H9 (cell line): Measurements from ENCODE around the gene FCHSD2. TPM values are rescaled to one million over a fixed set of nuclear protein-coding genes. Genes with fewer than 3 reads are reported as not detected.

Experiments used
- DNase-seq: peaks from one replicate; pipeline ENCODE4 v3.0.0-alpha.2; 2017
- H2AFZ ChIP-seq: one replicate; pipeline ENCODE4 v1.6.1; 2013; ENCODE audit warnings: mild to moderate bottlenecking, low read length, control low read depth, moderate library complexity
- H2AK5ac ChIP-seq: 2 replicates; pipeline ENCODE4 v1.6.1; 2013; ENCODE audit warnings: low read length, control low read depth, mixed read lengths; ENCODE audit not compliant: insufficient read length
- H2BK120ac ChIP-seq: one replicate; pipeline ENCODE4 v1.6.1; 2013; ENCODE audit warnings: low read depth, mild to moderate bottlenecking, low read length, control low read depth, inconsistent platforms; ENCODE audit not compliant: poor library complexity, severe bottlenecking
- H2BK12ac ChIP-seq: 2 replicates; pipeline ENCODE4 v1.6.1; 2013; ENCODE audit warnings: low read length, control low read depth, mixed read lengths, low read depth; ENCODE audit not compliant: insufficient read length
- H2BK15ac ChIP-seq: 2 replicates; pipeline ENCODE4 v1.6.1; 2013; ENCODE audit warnings: low read depth, low read length, control low read depth
- H2BK20ac ChIP-seq: one replicate; pipeline ENCODE4 v1.6.1; 2013; ENCODE audit warnings: low read depth, mild to moderate bottlenecking, low read length, control low read depth, inconsistent platforms; ENCODE audit not compliant: poor library complexity, severe bottlenecking
- H2BK5ac ChIP-seq: 2 replicates; pipeline ENCODE4 v1.6.1; 2013; ENCODE audit warnings: low read length, control low read depth, mixed read lengths; ENCODE audit not compliant: insufficient read length
- H3K14ac ChIP-seq: 2 replicates; pipeline ENCODE4 v1.6.1; 2013; ENCODE audit warnings: low read length, control low read depth; ENCODE audit not compliant: insufficient read depth
- H3K18ac ChIP-seq: 2 replicates; pipeline ENCODE4 v1.6.1; 2013; ENCODE audit warnings: low read depth, mild to moderate bottlenecking, mixed read lengths, low read length, control low read depth; ENCODE audit not compliant: insufficient read length
- H3K23ac ChIP-seq: 2 replicates; pipeline ENCODE4 v1.6.1; 2013; ENCODE audit warnings: low read length, control low read depth, mixed read lengths, low read depth; ENCODE audit not compliant: insufficient read length
- H3K23me2 ChIP-seq: 2 replicates; pipeline ENCODE4 v1.6.1; 2013; ENCODE audit warnings: low read depth, mild to moderate bottlenecking, mixed read lengths, low read length, control low read depth; ENCODE audit not compliant: insufficient read length, poor library complexity, severe bottlenecking
- H3K27ac ChIP-seq: 2 replicates; pipeline ENCODE4 v1.5.1; 2013; ENCODE audit warnings: low read length, control low read depth, mixed read lengths, low read depth; ENCODE audit not compliant: insufficient read length
- H3K27me3 ChIP-seq: 2 replicates; pipeline ENCODE4 v1.6.1; 2013; ENCODE audit warnings: low read length, control low read depth, inconsistent platforms; ENCODE audit not compliant: insufficient read depth
- H3K4ac ChIP-seq: 2 replicates; pipeline ENCODE4 v1.6.1; 2013; ENCODE audit warnings: low read depth, mild to moderate bottlenecking, control low read depth, inconsistent platforms, low read length, moderate library complexity
- H3K4me1 ChIP-seq: 2 replicates; pipeline ENCODE4 v1.6.1; 2013; ENCODE audit warnings: low read length, control low read depth, inconsistent platforms; ENCODE audit not compliant: insufficient read depth
- H3K4me2 ChIP-seq: 2 replicates; pipeline ENCODE4 v1.6.1; 2013; ENCODE audit warnings: low read length, control low read depth, mixed read lengths; ENCODE audit not compliant: insufficient read length, insufficient read depth
- H3K56ac ChIP-seq: 2 replicates; pipeline ENCODE4 v1.6.1; 2013; ENCODE audit warnings: low read depth, mild to moderate bottlenecking, mixed read lengths, low read length, control low read depth; ENCODE audit not compliant: insufficient read length
- H3K79me1 ChIP-seq: 2 replicates; pipeline ENCODE4 v1.6.1; 2013; ENCODE audit warnings: low read depth, mild to moderate bottlenecking, moderate library complexity, low read length, control low read depth, inconsistent platforms; ENCODE audit not compliant: insufficient read depth, poor library complexity, severe bottlenecking
- H3K79me2 ChIP-seq: 2 replicates; pipeline ENCODE4 v1.6.1; 2013; ENCODE audit warnings: low read length, control low read depth, inconsistent platforms; ENCODE audit not compliant: insufficient read depth
- H3K9ac ChIP-seq: 2 replicates; pipeline ENCODE4 v1.6.1; 2013; ENCODE audit warnings: low read length, control low read depth, mixed read lengths; ENCODE audit not compliant: insufficient read length; ENCODE audit errors: extremely low read depth
- H3K9me3 ChIP-seq: one replicate; pipeline ENCODE4 v1.6.1; 2013; ENCODE audit warnings: low read depth, low read length, inconsistent platforms; ENCODE audit not compliant: control insufficient read depth
- H3T11ph ChIP-seq: one replicate; pipeline ENCODE4 v1.6.1; 2013; ENCODE audit warnings: mild to moderate bottlenecking, low read length, control low read depth, inconsistent platforms
- H4K20me1 ChIP-seq: one replicate; pipeline ENCODE4 v1.6.1; 2013; ENCODE audit not compliant: control insufficient read depth, insufficient read length, insufficient read depth
- H4K5ac ChIP-seq: 2 replicates; pipeline ENCODE4 v1.6.1; 2013; ENCODE audit warnings: low read depth, mild to moderate bottlenecking, mixed read lengths, low read length, control low read depth; ENCODE audit not compliant: insufficient read length
- H4K8ac ChIP-seq: replicated peaks from 2 replicates; pipeline ENCODE4 v1.6.1; 2013; ENCODE audit warnings: low read length, control low read depth, mixed read lengths, low read depth; ENCODE audit not compliant: insufficient read length
- H4K91ac ChIP-seq: 2 replicates; pipeline ENCODE4 v1.6.1; 2013; ENCODE audit warnings: low read depth, mild to moderate bottlenecking, moderate library complexity, mixed read lengths, low read length, control low read depth; ENCODE audit not compliant: insufficient read length
- H3K27ac Mint-ChIP-seq, 3 experiments: 2 replicates in 2 of 3; 3 replicates in 1 of 3; pipeline ENCODE4 v1.8.0; 2020 to 2021; ENCODE audit warnings: mixed read lengths in 3 of 3, mild to moderate bottlenecking in 1 of 3, moderate library complexity in 1 of 3
- H3K27me3 Mint-ChIP-seq: 2 replicates; pipeline ENCODE4 v1.8.0; 2021; ENCODE audit warnings: low read depth, mild to moderate bottlenecking, moderate library complexity, mixed read lengths
- H3K36me3 Mint-ChIP-seq, 3 experiments: 2 replicates in 2 of 3; 3 replicates in 1 of 3; pipeline ENCODE4 v1.8.0; 2020 to 2021; ENCODE audit warnings: low read depth in 3 of 3, mixed read lengths in 3 of 3; ENCODE audit not compliant: insufficient read depth in 1 of 3
- H3K4me1 Mint-ChIP-seq, 2 experiments: 2 replicates each; pipeline ENCODE4 v1.8.0; 2020; ENCODE audit warnings: mixed read lengths in 2 of 2
- H3K4me3 Mint-ChIP-seq, 2 experiments: 2 replicates in 1 of 2; 3 replicates in 1 of 2; pipeline ENCODE4 v1.8.0; 2020 to 2021; ENCODE audit warnings: mild to moderate bottlenecking in 2 of 2, mixed read lengths in 2 of 2, moderate library complexity in 1 of 2
- H3K9me3 Mint-ChIP-seq, 2 experiments: 2 replicates in 1 of 2; 3 replicates in 1 of 2; pipeline ENCODE4 v1.8.0; 2020; ENCODE audit warnings: mild to moderate bottlenecking in 2 of 2, mixed read lengths in 2 of 2, moderate library complexity in 1 of 2
- WGBS: extraction: QIAGEN DNeasy Blood & Tissue Kit; methylation state at CpG from one replicate; pipeline ENCODE4 v1.1.7; 2013; ENCODE audit warnings: missing lambda C conversion rate, low lambda C conversion rate, mixed read lengths; ENCODE audit not compliant: insufficient read length; ENCODE audit errors: extremely low coverage; 5-methylcytosine and 5-hydroxymethylcytosine counted together
- total RNA-seq: library from RNA; stranded (reverse); gene quantifications from 2 replicates; pipeline ENCODE4 v1.2.1, GENCODE V29; 2021
- TF ChIP-seq, protein P1 (sequence below): fragments of 200-600 bp; sonication (generic); conservative IDR thresholded peaks from 3 replicates; pipeline ENCODE4 v1.8.0; 2021; ENCODE audit warnings: antibody characterized with exemption, mild to moderate bottlenecking

The FCHSD2 gene
- total RNA-seq, 1 experiment from 2014 or later: 17.8 TPM

- Histone ChIP-seq H4K5ac (no peak overlapping the region), H3K56ac (no peak overlapping the region), H2BK120ac (no peak overlapping the region), H3K4me2 (no peak overlapping the region), H4K91ac (no peak overlapping the region), H3K9ac (no peak overlapping the region), H3K27ac (no peak overlapping the region), H3K79me1 (no peaks in the 10 kb centered on the region), H4K8ac (no peak overlapping the region), H2BK20ac (no peak overlapping the region), H4K20me1 (no peaks in the 10 kb centered on the region), H2BK5ac (no peak overlapping the region), H3T11ph (no peak overlapping the region), H2BK15ac (no peak overlapping the region), H3K18ac (no peak overlapping the region), H3K27me3 (no peaks in the 10 kb centered on the region), H3K4me1 (no peaks in the 10 kb centered on the region), H3K9me3 (no peaks in the 10 kb centered on the region), H3K23me2 (no peaks in the 10 kb centered on the region), H2AFZ (no peak overlapping the region), H3K14ac (no peak overlapping the region), H3K23ac (no peak overlapping the region), H2AK5ac (no peak overlapping the region), H2BK12ac (no peak overlapping the region), H3K79me2 (no peaks in the 10 kb centered on the region), H3K4ac (no peak overlapping the region)
- TF ChIP-seq, protein P1, sequence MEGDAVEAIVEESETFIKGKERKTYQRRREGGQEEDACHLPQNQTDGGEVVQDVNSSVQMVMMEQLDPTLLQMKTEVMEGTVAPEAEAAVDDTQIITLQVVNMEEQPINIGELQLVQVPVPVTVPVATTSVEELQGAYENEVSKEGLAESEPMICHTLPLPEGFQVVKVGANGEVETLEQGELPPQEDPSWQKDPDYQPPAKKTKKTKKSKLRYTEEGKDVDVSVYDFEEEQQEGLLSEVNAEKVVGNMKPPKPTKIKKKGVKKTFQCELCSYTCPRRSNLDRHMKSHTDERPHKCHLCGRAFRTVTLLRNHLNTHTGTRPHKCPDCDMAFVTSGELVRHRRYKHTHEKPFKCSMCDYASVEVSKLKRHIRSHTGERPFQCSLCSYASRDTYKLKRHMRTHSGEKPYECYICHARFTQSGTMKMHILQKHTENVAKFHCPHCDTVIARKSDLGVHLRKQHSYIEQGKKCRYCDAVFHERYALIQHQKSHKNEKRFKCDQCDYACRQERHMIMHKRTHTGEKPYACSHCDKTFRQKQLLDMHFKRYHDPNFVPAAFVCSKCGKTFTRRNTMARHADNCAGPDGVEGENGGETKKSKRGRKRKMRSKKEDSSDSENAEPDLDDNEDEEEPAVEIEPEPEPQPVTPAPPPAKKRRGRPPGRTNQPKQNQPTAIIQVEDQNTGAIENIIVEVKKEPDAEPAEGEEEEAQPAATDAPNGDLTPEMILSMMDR: no peak
- H3K4me3 Mint-ChIP-seq: no peak overlapping the region
- peaks cover 0 to 6% of the 10 kb centered on the region in 2 experiments; a peak in 2 of 4 replicates for H3K4me1 Mint-ChIP-seq
- no peaks in the 10 kb centered on the region for H3K27me3 Mint-ChIP-seq
- H3K27ac Mint-ChIP-seq: no peak overlapping the region
- DNase-seq: no peak
- no CpG with 5 or more reads among the region's 2 CpGs for WGBS
- no peaks in the 10 kb centered on the region for H3K9me3 Mint-ChIP-seq
- H3K36me3 Mint-ChIP-seq: peaks cover 0 to 4% (median 2%) of the 10 kb centered on the region in 3 experiments; a peak in 1 of 7 replicates
These were observed 183.3 kb downstream of the FCHSD2 start for GRCh38 chr11:72958791-72959190.
